ENCODE measurements around the gene SEC16A. TPM values are rescaled to one million over a fixed set of nuclear protein-coding genes. Genes with fewer than 3 reads are reported as not detected.
A peak's percentile ranks its signal among the peaks of the same experiment; 100 is the strongest.

The SEC16A gene
- total RNA-seq, result 10 to 100 TPM; 21.7 to 96.1 TPM
- 10 to 100 TPM; 43.3 to 88.7 TPM for polyA plus RNA-seq

GRCh38 chr9:136482793-136483588 lies at the start of gene SEC16A:
Gene SEC16A (minus strand): TSS chr9:136483040. CDS start chr9:136477615, 5,425 bp downstream.
- Histone ChIP-seq H3K9ac (ENCODE audit: low read depth in 1 of 2, low read length in 2 of 2) (peak within 1 kb of the TSS; percentile 93 to 95), H3K4me3 (ENCODE audit: low read depth in 1 of 3, low read length in 3 of 3) (peak within 1 kb of the TSS; percentile 90 to 93 (median 92)), H3K4me1 (ENCODE audit: control insufficient read depth in 4 of 4, insufficient read depth in 4 of 4, low read length in 3 of 4) (peaks cover 17 to 51% (median 40%) of the 10 kb centered on the region in 4 donors), H3K9me3 (ENCODE audit: control insufficient read depth in 4 of 4, low read length in 3 of 4) (no peaks in the 10 kb centered on the region), H3K36me3 (ENCODE audit: control insufficient read depth in 4 of 4, insufficient read depth in 3 of 4, low read depth in 1 of 4, low read length in 3 of 4) (peaks cover 0 to 5% (median under 1%) of the 10 kb centered on the region in 4 donors), H3K27ac (ENCODE audit: low read depth in 1 of 2, low read length in 2 of 2) (peak within 1 kb of the TSS; percentile 96 to 100), H3K27me3 (ENCODE audit: control insufficient read depth in 4 of 4, insufficient read depth in 4 of 4, low read length in 3 of 4) (no peaks in the 10 kb centered on the region)
- TF ChIP-seq GABPA (IDR thresholded peaks at IDR 0.05 in 1 of 2, conservative IDR thresholded peaks at IDR 0.05 in 1 of 2) (peak in 1 of 2 donors; percentile 35), SP1 (IDR thresholded peaks at IDR 0.05) (peak; percentile 69), YY1 (IDR thresholded peaks at IDR 0.05) (peak; percentile 91), MAX (IDR thresholded peaks at IDR 0.05) (no peak), FOXA1 (IDR thresholded peaks at IDR 0.05) (no peak), TAF1 (conservative IDR thresholded peaks at IDR 0.05) (no peak)
- 1% methylated on average over 109 of the region's 109 CpGs for WGBS
- peak; percentile 100 for DNase-seq (ENCODE audit: low spot score)

GRCh38 chr9:136531904-136532798 lies 49.3 kb upstream of the SEC16A start:
- 70% methylated on average over 39 of the region's 39 CpGs for WGBS
- peaks cover 26 to 56% (median 37%) of the 10 kb centered on the region in 4 donors for H3K4me1 ChIP-seq (ENCODE audit: control insufficient read depth in 4 of 4, insufficient read depth in 4 of 4, low read length in 3 of 4)

More at GRCh38 chr9:136531904-136532798, 49.3 kb upstream of the SEC16A start:
- peaks cover 0 to 2% (median 0%) of the 10 kb centered on the region in 4 donors for H3K36me3 ChIP-seq (ENCODE audit: control insufficient read depth in 4 of 4, insufficient read depth in 3 of 4, low read depth in 1 of 4, low read length in 3 of 4)
- H3K27ac ChIP-seq (ENCODE audit: low read depth in 1 of 2, low read length in 2 of 2), result peak overlapping the region in 1 of 2 donors; percentile 46
- H3K4me3 ChIP-seq (ENCODE audit: low read depth in 1 of 3, low read length in 3 of 3), result no peak overlapping the region
- H3K9ac ChIP-seq (ENCODE audit: low read depth in 1 of 2, low read length in 2 of 2), result no peak overlapping the region
- no peaks in the 10 kb centered on the region for H3K27me3 ChIP-seq (ENCODE audit: control insufficient read depth in 4 of 4, insufficient read depth in 4 of 4, low read length in 3 of 4)
- no peak for DNase-seq (ENCODE audit: low spot score)
- no peak for TF ChIP-seq FOXA1 (IDR thresholded peaks at IDR 0.05)
- TF ChIP-seq NR2F2 (IDR thresholded peaks at IDR 0.05), result no peak
- no peak for TF ChIP-seq YY1 (IDR thresholded peaks at IDR 0.05)
- no peak for TF ChIP-seq SP1 (IDR thresholded peaks at IDR 0.05)
- TF ChIP-seq CTCF (IDR thresholded peaks at IDR 0.05; ENCODE audit: low read depth, low read length, missing input control), result no peak
- no peak for TF ChIP-seq RAD21 (IDR thresholded peaks at IDR 0.05)
- H3K9me3 ChIP-seq (ENCODE audit: control insufficient read depth in 4 of 4, low read length in 3 of 4), result no peaks in the 10 kb centered on the region

Data from liver (tissue), 9 donors.